GM19023 (cell line): Measurements from ENCODE around the gene TUBB8.
"Not testable (repeated sequence)": the region's sequence is repeated elsewhere in the genome, so short reads cannot be mapped to it uniquely, and the experiment has no call there.

ENCODE experiments used
- ATAC-seq: cut with Tn5 transposase; IDR thresholded peaks from one replicate; pipeline ENCODE4 v1.9.1; 2021; ENCODE audit warnings: mild to moderate bottlenecking, moderate library complexity; ENCODE audit not compliant: unreplicated experiment

TUBB8 gene

DNA sequence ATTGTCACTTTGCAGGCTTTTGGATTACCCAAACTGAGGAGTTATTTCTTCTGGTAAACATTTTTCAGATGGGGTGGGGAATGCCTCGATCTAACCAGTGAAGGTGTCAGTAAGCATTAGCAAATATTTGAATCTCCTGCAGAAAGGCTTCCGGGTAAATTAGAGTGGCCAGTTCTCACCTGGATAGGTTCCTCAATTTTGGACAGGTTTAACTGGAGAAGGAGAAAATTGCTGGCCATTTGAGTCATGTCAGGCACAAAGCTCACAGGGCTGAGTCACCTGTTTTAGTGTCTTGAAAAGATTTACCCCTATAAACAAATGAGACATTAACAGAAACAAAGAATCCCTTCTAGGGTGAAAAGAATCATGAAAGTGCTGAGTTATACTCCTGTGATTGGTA lies 830 bp upstream of the TUBB8 start:
- not testable (repeated sequence) for ATAC-seq

GRCh38 chr10:47864-48263 lies 1.2 kb downstream of the TUBB8 start:
- ATAC-seq, result not testable (repeated sequence)

- not testable (repeated sequence) for ATAC-seq
These were observed 35.8 kb downstream of the TUBB8 start for GRCh38 chr10:13315-13635.

DNA sequence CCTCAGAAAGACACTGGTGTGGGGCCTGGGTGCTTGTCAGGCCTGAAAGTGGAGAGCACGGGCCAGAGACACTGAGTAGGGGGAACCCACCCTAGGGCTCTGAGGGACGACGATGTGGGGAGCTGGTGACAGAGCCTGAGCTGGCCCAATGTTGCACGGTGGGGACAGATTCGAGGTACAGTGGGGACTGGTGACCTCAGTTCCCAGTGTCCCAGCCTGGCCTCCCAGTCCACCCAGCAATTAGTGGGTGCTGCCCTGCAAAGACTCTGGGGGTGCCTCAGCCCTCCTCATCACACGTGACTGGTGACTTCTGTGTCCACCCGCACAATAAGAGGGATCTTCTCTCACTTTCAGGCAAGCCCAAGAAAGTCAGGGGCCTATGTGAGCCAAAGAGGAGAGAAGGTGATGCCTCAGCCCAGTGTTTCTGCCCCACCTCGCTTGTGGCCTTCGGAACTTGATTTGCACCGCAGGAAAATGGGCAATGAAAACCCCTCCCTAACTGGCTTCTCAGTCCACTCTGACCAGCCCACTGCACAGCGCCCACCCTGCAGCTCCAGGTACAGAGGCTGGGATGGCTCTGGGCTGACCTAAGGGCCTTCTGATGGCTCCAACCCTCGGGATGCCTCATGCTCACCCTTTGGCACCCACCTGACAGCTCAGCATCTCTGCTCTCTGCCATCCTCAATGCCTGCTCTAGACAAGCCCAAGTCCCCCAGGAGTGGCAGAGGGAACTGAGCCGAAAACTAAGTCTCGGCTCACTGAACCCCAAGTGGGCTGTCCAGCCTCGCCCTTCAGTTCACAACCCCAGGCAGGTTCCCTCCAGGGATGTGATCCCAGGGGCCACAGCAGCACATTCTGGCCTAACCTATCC lies 36.4 kb downstream of the TUBB8 start:
- ATAC-seq, result not testable (repeated sequence)

- not testable (repeated sequence) for ATAC-seq
These were observed 37.8 kb downstream of the TUBB8 start for GRCh38 chr10:11260-11659.

DNA sequence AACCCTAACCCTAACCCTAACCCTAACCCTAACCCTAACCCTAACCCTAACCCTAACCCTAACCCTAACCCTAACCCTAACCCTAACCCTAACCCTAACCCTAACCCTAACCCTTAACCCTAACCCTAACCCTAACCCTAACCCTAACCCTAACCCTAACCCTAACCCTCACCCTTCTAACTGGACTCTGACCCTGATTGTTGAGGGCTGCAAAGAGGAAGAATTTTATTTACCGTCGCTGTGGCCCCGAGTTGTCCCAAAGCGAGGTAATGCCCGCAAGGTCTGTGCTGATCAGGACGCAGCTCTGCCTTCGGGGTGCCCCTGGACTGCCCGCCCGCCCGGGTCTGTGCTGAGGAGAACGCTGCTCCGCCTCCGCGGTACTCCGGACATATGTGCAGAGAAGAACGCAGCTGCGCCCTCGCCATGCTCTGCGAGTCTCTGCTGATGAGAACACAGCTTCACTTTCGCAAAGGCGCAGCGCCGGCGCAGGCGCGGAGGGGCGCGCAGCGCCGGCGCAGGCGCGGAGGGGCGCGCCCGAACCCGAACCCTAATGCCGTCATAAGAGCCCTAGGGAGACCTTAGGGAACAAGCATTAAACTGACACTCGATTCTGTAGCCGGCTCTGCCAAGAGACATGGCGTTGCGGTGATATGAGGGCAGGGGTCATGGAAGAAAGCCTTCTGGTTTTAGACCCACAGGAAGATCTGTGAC lies 38.7 kb downstream of the TUBB8 start:
- not testable (repeated sequence) for ATAC-seq
